ENCODE results near the gene USP10.

Gene USP10, protein sequence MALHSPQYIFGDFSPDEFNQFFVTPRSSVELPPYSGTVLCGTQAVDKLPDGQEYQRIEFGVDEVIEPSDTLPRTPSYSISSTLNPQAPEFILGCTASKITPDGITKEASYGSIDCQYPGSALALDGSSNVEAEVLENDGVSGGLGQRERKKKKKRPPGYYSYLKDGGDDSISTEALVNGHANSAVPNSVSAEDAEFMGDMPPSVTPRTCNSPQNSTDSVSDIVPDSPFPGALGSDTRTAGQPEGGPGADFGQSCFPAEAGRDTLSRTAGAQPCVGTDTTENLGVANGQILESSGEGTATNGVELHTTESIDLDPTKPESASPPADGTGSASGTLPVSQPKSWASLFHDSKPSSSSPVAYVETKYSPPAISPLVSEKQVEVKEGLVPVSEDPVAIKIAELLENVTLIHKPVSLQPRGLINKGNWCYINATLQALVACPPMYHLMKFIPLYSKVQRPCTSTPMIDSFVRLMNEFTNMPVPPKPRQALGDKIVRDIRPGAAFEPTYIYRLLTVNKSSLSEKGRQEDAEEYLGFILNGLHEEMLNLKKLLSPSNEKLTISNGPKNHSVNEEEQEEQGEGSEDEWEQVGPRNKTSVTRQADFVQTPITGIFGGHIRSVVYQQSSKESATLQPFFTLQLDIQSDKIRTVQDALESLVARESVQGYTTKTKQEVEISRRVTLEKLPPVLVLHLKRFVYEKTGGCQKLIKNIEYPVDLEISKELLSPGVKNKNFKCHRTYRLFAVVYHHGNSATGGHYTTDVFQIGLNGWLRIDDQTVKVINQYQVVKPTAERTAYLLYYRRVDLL

GRCh38 chr16:84699712-84700445 lies at the start of gene USP10:
Gene USP10 (plus strand): TSS chr16:84700000. CDS start chr16:84700091, 91 bp downstream.
- peak within 1 kb of the TSS; percentile 85 for H3K27ac ChIP-seq
- TF ChIP-seq, protein P1, sequence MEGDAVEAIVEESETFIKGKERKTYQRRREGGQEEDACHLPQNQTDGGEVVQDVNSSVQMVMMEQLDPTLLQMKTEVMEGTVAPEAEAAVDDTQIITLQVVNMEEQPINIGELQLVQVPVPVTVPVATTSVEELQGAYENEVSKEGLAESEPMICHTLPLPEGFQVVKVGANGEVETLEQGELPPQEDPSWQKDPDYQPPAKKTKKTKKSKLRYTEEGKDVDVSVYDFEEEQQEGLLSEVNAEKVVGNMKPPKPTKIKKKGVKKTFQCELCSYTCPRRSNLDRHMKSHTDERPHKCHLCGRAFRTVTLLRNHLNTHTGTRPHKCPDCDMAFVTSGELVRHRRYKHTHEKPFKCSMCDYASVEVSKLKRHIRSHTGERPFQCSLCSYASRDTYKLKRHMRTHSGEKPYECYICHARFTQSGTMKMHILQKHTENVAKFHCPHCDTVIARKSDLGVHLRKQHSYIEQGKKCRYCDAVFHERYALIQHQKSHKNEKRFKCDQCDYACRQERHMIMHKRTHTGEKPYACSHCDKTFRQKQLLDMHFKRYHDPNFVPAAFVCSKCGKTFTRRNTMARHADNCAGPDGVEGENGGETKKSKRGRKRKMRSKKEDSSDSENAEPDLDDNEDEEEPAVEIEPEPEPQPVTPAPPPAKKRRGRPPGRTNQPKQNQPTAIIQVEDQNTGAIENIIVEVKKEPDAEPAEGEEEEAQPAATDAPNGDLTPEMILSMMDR (conservative IDR thresholded peaks at IDR 0.05) = no peak
- peak; percentile 92 for TF ChIP-seq ZFX (IDR thresholded peaks at IDR 0.05)

GRCh38 chr16:84650062-84650991 lies 49.5 kb upstream of the USP10 start:
- no peak overlapping the region for H3K27ac ChIP-seq
- TF ChIP-seq, protein P1 (conservative IDR thresholded peaks at IDR 0.05) = no peak
- TF ChIP-seq ZFX (IDR thresholded peaks at IDR 0.05) = no peak

DNA sequence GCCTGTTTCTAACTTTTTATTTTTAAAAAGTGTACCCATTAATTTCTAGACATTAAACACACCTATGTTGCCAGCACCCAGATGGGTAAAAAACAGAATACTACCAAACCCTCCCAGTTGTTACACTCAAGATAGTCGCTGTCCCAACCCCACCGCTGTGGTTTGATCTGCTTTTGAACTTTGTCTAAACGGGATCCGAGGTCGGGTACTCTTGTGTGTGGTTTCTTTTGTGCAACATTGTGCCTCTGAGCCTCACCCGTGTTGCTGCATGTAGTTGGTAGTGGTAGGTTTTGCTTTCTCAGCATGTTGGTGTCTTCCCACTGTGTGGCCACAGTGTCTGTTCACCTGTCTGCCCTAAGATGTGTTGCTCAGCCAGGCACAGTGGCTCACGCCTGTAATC lies 47.2 kb upstream of the USP10 start:
- no peak overlapping the region for H3K27ac ChIP-seq
- TF ChIP-seq, protein P1 (conservative IDR thresholded peaks at IDR 0.05) = no peak
- no peak for TF ChIP-seq ZFX (IDR thresholded peaks at IDR 0.05)

- no peak for TF ChIP-seq ZFX (IDR thresholded peaks at IDR 0.05)
- TF ChIP-seq, protein P1 (conservative IDR thresholded peaks at IDR 0.05) = no peak
- no peak overlapping the region for H3K27ac ChIP-seq
Measured at GRCh38 chr16:84654238-84654637, 45.6 kb upstream of the USP10 start.

DNA sequence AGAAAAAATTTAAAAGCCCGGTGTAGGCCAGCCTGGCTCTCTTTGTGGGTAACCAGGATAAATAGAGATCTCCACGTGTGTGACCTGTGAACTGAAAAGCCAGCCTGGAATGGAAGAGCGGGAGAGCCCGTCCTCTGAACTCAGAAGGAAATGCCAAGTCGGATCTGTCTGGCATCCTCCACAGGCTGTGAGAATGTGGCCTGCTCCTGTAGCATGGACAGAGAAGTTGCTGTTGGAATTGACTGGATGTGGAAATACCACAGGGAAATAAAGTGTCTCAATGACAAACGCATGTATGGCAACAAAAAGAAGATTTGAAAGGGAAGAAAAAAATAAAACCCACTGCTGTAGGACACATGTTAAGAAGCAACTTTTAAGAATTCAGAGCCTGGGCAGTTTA lies 44.8 kb upstream of the USP10 start:
- no peak overlapping the region for H3K27ac ChIP-seq
- TF ChIP-seq, protein P1 (conservative IDR thresholded peaks at IDR 0.05) = no peak
- no peak for TF ChIP-seq ZFX (IDR thresholded peaks at IDR 0.05)

DNA sequence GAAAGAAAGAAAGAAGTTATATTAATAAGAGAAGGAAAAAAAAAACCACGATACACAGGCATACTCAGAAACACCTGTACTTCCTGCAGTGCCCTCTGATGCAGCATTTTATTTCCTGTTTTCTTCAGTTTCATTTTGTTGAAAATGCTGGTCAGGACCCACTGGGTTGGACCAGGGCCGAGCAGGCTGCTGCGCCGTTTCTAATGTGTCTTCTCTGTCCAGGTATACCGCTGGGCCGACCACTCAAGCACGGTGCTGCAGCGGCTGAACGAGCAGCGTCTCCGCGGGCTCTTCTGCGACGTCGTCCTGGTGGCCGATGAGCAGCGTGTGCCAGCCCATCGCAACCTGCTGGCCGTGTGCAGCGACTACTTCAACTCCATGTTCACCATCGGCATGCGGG lies 43.2 kb upstream of the USP10 start:
- TF ChIP-seq ZFX (IDR thresholded peaks at IDR 0.05) = no peak
- TF ChIP-seq, protein P1 (conservative IDR thresholded peaks at IDR 0.05) = no peak
- H3K27ac ChIP-seq = no peak overlapping the region

Measured in C4-2B (cell line).